Measurements from ENCODE around the gene DISP2.

Gene DISP2

GRCh38 chr15:40427188-40427587, 69.2 kb downstream of the DISP2 start:
- DNase-seq, result no peak

- no peak for DNase-seq
Measured at GRCh38 chr15:40428185-40428584, 70.2 kb downstream of the DISP2 start.

All from activated CD4-positive, alpha-beta T cell treated with anti-CD3 and anti-CD28 coated beads, Interleukin-2, amount 50 U/mL, for 16 hours (primary cell).